Measurements from ENCODE around the gene HS2ST1. TPM values are rescaled to one million over a fixed set of nuclear protein-coding genes. Genes with fewer than 3 reads are reported as not detected.

The HS2ST1 gene
- total RNA-seq, 3 donors from 2014 or later (not counting 1 experiment from before 2014, with no cell fraction given): 12.5 to 18.4 (median 14.3) TPM

DNA sequence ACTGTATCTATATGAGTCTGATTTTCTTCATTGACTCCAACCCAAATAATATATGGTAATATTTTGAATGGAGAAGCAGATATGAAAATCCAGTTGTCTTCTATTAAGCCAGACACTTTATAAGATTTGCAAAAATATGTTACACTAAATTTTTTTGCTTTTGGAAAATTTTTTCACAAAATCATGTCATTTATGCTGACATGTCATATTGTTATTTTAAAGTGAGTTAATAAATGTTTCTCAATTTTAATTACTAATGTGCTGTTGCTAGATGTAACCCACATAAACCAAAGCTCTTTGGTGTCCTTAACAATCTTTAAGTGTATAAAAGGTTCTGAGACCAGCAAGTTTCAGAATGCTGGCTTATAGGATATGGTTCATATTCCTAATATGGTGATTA is 142.5 kb downstream of the HS2ST1 start:
- Mint-ChIP-seq H3K36me3 (no peaks in the 10 kb centered on the region), H3K9me3 (peaks cover 0 to 2% of the 10 kb centered on the region in 2 donors), H3K27ac (no peak overlapping the region), H3K4me3 (no peak overlapping the region), H3K4me1 (peaks cover 4 to 10% of the 10 kb centered on the region in 2 donors), H3K27me3 (ENCODE audit: low read depth in 2 of 2) (no peaks in the 10 kb centered on the region)
- H3K9me3 ChIP-seq (ENCODE audit: control insufficient read depth, insufficient read depth, low read length): no peaks in the 10 kb centered on the region
- H3K4me3 ChIP-seq (ENCODE audit: low read length): no peak overlapping the region
- no peaks in the 10 kb centered on the region for H3K4me1 ChIP-seq (ENCODE audit: control insufficient read depth, insufficient read depth, low read length)
- ATAC-seq (no peak), DNase-seq (no peak)
- H3K27ac ChIP-seq (ENCODE audit: low read length): peak overlapping the region; percentile 60
- TF ChIP-seq, protein P1, sequence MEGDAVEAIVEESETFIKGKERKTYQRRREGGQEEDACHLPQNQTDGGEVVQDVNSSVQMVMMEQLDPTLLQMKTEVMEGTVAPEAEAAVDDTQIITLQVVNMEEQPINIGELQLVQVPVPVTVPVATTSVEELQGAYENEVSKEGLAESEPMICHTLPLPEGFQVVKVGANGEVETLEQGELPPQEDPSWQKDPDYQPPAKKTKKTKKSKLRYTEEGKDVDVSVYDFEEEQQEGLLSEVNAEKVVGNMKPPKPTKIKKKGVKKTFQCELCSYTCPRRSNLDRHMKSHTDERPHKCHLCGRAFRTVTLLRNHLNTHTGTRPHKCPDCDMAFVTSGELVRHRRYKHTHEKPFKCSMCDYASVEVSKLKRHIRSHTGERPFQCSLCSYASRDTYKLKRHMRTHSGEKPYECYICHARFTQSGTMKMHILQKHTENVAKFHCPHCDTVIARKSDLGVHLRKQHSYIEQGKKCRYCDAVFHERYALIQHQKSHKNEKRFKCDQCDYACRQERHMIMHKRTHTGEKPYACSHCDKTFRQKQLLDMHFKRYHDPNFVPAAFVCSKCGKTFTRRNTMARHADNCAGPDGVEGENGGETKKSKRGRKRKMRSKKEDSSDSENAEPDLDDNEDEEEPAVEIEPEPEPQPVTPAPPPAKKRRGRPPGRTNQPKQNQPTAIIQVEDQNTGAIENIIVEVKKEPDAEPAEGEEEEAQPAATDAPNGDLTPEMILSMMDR (IDR thresholded peaks at IDR 0.05): no peak
- intact Hi-C loops (cut with micrococcal nuclease): no loop called here
- no peaks in the 10 kb centered on the region for H3K36me3 ChIP-seq (ENCODE audit: control insufficient read depth, insufficient read depth, low read length)
- H3K27me3 ChIP-seq (ENCODE audit: control insufficient read depth, insufficient read depth, low read length): no peaks in the 10 kb centered on the region

DNA sequence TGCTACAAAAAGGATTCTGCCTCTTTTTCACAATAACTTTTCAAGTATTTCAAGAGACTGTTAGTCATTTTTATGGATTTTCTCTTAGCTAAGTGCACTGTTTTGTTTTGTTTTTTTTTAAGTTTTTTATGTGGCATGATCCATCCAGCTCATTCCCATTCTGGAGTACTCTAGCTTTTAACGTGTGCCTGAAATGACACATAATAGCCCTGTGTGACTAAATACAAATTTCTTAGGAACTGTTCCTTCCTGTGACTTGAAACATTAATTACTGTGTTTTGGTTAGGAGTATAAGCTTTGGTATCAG is 143.9 kb downstream of the HS2ST1 start:
- Mint-ChIP-seq H3K9me3 (peaks cover 0 to 2% of the 10 kb centered on the region in 2 donors), H3K36me3 (no peaks in the 10 kb centered on the region), H3K27me3 (ENCODE audit: low read depth in 2 of 2) (no peaks in the 10 kb centered on the region), H3K4me3 (no peak overlapping the region), H3K4me1 (peaks cover 16 to 18% of the 10 kb centered on the region in 2 donors), H3K27ac (no peak overlapping the region)
- no peaks in the 10 kb centered on the region for H3K36me3 ChIP-seq (ENCODE audit: control insufficient read depth, insufficient read depth, low read length)
- no peaks in the 10 kb centered on the region for H3K27me3 ChIP-seq (ENCODE audit: control insufficient read depth, insufficient read depth, low read length)
- DNase-seq (no peak), ATAC-seq (no peak)
- H3K4me3 ChIP-seq (ENCODE audit: low read length): no peak overlapping the region
- no peaks in the 10 kb centered on the region for H3K9me3 ChIP-seq (ENCODE audit: control insufficient read depth, insufficient read depth, low read length)
- intact Hi-C loops (cut with micrococcal nuclease): no loop called here
- TF ChIP-seq, protein P1 (IDR thresholded peaks at IDR 0.05): no peak
- peak overlapping the region; percentile 66 for H3K27ac ChIP-seq (ENCODE audit: low read length)
- no peaks in the 10 kb centered on the region for H3K4me1 ChIP-seq (ENCODE audit: control insufficient read depth, insufficient read depth, low read length)
- WGBS (ENCODE audit: insufficient coverage): 88% methylated on average over 1 of the region's 1 CpG

DNA sequence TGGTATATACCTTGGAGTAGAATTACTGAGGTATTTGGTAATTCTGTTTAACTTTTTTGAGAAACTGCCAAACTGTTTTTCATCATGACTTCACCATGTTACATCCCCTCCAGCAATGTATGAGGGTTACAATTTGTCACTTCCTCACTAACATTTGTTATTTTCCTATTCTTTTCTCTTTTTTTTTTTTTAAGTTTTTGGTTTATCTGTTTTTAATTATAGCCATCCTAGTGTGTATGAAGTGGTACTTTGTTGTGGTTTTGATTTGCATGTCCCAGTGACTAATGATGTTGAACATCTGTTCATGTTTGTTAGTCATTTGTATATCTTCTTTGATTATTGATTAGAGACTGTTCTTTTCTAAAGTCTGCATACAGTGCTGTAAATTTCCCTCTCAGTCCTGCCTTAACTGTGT is 147.3 kb downstream of the HS2ST1 start:
- Mint-ChIP-seq H3K9me3 (no peaks in the 10 kb centered on the region), H3K36me3 (no peaks in the 10 kb centered on the region), H3K4me1 (peaks cover 15 to 23% of the 10 kb centered on the region in 2 donors), H3K27me3 (ENCODE audit: low read depth in 2 of 2) (no peaks in the 10 kb centered on the region), H3K4me3 (no peak overlapping the region), H3K27ac (no peak overlapping the region)
- ATAC-seq (no peak), DNase-seq (peak in 1 of 2 donors; percentile 9)
- no peak overlapping the region for H3K4me3 ChIP-seq (ENCODE audit: low read length)
- intact Hi-C loops (cut with micrococcal nuclease): no loop called here
- TF ChIP-seq, protein P1 (IDR thresholded peaks at IDR 0.05): no peak
- no peaks in the 10 kb centered on the region for H3K9me3 ChIP-seq (ENCODE audit: control insufficient read depth, insufficient read depth, low read length)
- no peak overlapping the region for H3K27ac ChIP-seq (ENCODE audit: low read length)
- H3K36me3 ChIP-seq (ENCODE audit: control insufficient read depth, insufficient read depth, low read length): no peaks in the 10 kb centered on the region
- no peaks in the 10 kb centered on the region for H3K4me1 ChIP-seq (ENCODE audit: control insufficient read depth, insufficient read depth, low read length)
- H3K27me3 ChIP-seq (ENCODE audit: control insufficient read depth, insufficient read depth, low read length): no peaks in the 10 kb centered on the region

DNA sequence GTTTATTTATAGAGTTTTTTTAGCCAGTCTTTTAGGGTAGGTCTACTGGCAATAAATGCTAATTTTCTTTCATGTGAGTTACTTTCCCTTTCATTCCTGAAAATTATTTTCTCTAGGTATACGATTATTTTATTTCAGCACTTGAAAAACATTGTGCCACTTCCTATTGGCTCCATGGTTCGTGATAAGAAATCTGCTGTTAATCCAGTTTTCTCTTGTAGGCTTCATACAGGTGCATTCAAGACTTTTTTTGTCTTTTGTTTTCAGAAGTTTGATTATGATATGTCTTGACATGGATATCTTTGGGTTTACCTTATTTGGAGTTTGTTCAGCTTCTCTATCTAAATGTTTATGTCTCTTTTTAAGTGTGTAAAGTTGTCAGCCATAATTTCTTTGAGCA is 148.3 kb downstream of the HS2ST1 start:
- Histone ChIP-seq H3K36me3 (ENCODE audit: control insufficient read depth, insufficient read depth, low read length) (no peaks in the 10 kb centered on the region), H3K4me1 (ENCODE audit: control insufficient read depth, insufficient read depth, low read length) (no peaks in the 10 kb centered on the region), H3K27me3 (ENCODE audit: control insufficient read depth, insufficient read depth, low read length) (no peaks in the 10 kb centered on the region), H3K4me3 (ENCODE audit: low read length) (no peak overlapping the region), H3K27ac (ENCODE audit: low read length) (no peak overlapping the region), H3K9me3 (ENCODE audit: control insufficient read depth, insufficient read depth, low read length) (no peaks in the 10 kb centered on the region)
- Mint-ChIP-seq H3K27ac (no peak overlapping the region), H3K36me3 (no peaks in the 10 kb centered on the region), H3K4me3 (no peak overlapping the region), H3K4me1 (peaks cover 22 to 23% of the 10 kb centered on the region in 2 donors), H3K9me3 (no peaks in the 10 kb centered on the region), H3K27me3 (ENCODE audit: low read depth in 2 of 2) (no peaks in the 10 kb centered on the region)
- 92% methylated on average over 2 of the region's 2 CpGs for WGBS (ENCODE audit: insufficient coverage)
- no peak for ATAC-seq
- DNase-seq: no peak
- TF ChIP-seq, protein P1 (IDR thresholded peaks at IDR 0.05): no peak
- intact Hi-C loops (cut with micrococcal nuclease): no loop called here
